DOHH2 (cell line): Measurements from ENCODE around the gene SFXN5.
"Not testable (repeated sequence)": the region's sequence is repeated elsewhere in the genome, so short reads cannot be mapped to it uniquely, and the experiment has no call there.

ENCODE experiments used
- H3F3A ChIP-seq: fragments of 200-600 bp; sonication (generic), shearing (Covaris generic); 2 replicates; pipeline ENCODE4 v1.6.0; 2016; ENCODE audit warnings: antibody characterized with exemption, mild to moderate bottlenecking; ENCODE audit not compliant: control insufficient read depth, insufficient read depth
- H3K27ac ChIP-seq: fragments of 200-600 bp; sonication (generic); 2 replicates; pipeline ENCODE4 v1.5.1; 2014; ENCODE audit warnings: low read depth, mild to moderate bottlenecking, low read length, moderate library complexity
- H3K27me3 ChIP-seq: fragments of 200-600 bp; sonication (generic); 2 replicates; pipeline ENCODE4 v1.6.1; 2014; ENCODE audit warnings: mild to moderate bottlenecking, low read length, mixed read lengths; ENCODE audit not compliant: control insufficient read depth
- H3K36me3 ChIP-seq: fragments of 200-600 bp; sonication (generic); 2 replicates; pipeline ENCODE4 v1.6.1; 2014; ENCODE audit warnings: mild to moderate bottlenecking, low read length, moderate library complexity, mixed read lengths; ENCODE audit not compliant: control insufficient read depth
- H3K4me1 ChIP-seq: fragments of 200-600 bp; sonication (generic); 2 replicates; pipeline ENCODE4 v1.6.1; 2014; ENCODE audit warnings: mild to moderate bottlenecking, low read length, mixed read lengths; ENCODE audit not compliant: control insufficient read depth
- H3K4me2 ChIP-seq: fragments of 200-600 bp; sonication (generic); 2 replicates; pipeline ENCODE4 v1.6.0; 2014; ENCODE audit warnings: mild to moderate bottlenecking, low read length, moderate library complexity
- H3K4me3 ChIP-seq: fragments of 200-600 bp; sonication (generic); 2 replicates; pipeline ENCODE4 v1.5.1; 2014; ENCODE audit warnings: mild to moderate bottlenecking, low read length, mixed read lengths
- H3K79me2 ChIP-seq: fragments of 200-600 bp; sonication (generic); 2 replicates; pipeline ENCODE4 v1.6.1; 2014; ENCODE audit warnings: mild to moderate bottlenecking, low read length, mixed read lengths; ENCODE audit not compliant: control insufficient read depth
- H3K9me2 ChIP-seq: fragments of 200-600 bp; sonication (generic); replicated peaks from 2 replicates; pipeline ENCODE4 v1.6.1; 2014; ENCODE audit warnings: mild to moderate bottlenecking, low read length, mixed read lengths; ENCODE audit not compliant: control insufficient read depth
- H3K9me3 ChIP-seq: fragments of 200-600 bp; sonication (generic); 2 replicates; pipeline ENCODE4 v1.6.1; 2014; ENCODE audit warnings: antibody characterized with exemption, low read length, mixed read lengths; ENCODE audit not compliant: control insufficient read depth, insufficient read depth
- H4K20me1 ChIP-seq: fragments of 200-600 bp; sonication (generic); 2 replicates; pipeline ENCODE4 v1.6.0; 2014; ENCODE audit warnings: low read depth, mild to moderate bottlenecking, antibody characterized with exemption, low read length, moderate library complexity; ENCODE audit not compliant: control insufficient read depth, insufficient read depth
- EZH2phosphoT487 ChIP-seq: fragments of 200-600 bp; sonication (generic); IDR thresholded peaks from 2 replicates; pipeline ENCODE4 v1.6.1; 2017; ENCODE audit warnings: borderline replicate concordance, mild to moderate bottlenecking, antibody characterized with exemption, low read length, moderate library complexity, mixed read lengths
- TF ChIP-seq, protein P1 (sequence below): fragments of 200-600 bp; sonication (generic); IDR thresholded peaks from one replicate; pipeline ENCODE4 v1.5.1; 2014; ENCODE audit warnings: antibody characterized with exemption, mild to moderate bottlenecking, low read depth, low read length; ENCODE audit not compliant: poor library complexity, severe bottlenecking

SFXN5 gene

GRCh38 chr2:73101626-73102256, 30.2 kb upstream of the SFXN5 start:
- TF ChIP-seq EZH2phosphoT487 = no peak
- TF ChIP-seq, protein P1, sequence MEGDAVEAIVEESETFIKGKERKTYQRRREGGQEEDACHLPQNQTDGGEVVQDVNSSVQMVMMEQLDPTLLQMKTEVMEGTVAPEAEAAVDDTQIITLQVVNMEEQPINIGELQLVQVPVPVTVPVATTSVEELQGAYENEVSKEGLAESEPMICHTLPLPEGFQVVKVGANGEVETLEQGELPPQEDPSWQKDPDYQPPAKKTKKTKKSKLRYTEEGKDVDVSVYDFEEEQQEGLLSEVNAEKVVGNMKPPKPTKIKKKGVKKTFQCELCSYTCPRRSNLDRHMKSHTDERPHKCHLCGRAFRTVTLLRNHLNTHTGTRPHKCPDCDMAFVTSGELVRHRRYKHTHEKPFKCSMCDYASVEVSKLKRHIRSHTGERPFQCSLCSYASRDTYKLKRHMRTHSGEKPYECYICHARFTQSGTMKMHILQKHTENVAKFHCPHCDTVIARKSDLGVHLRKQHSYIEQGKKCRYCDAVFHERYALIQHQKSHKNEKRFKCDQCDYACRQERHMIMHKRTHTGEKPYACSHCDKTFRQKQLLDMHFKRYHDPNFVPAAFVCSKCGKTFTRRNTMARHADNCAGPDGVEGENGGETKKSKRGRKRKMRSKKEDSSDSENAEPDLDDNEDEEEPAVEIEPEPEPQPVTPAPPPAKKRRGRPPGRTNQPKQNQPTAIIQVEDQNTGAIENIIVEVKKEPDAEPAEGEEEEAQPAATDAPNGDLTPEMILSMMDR = no peak
- no peaks in the 10 kb centered on the region for H3K79me2 ChIP-seq
- H3K4me1 ChIP-seq = no peaks in the 10 kb centered on the region

DNA sequence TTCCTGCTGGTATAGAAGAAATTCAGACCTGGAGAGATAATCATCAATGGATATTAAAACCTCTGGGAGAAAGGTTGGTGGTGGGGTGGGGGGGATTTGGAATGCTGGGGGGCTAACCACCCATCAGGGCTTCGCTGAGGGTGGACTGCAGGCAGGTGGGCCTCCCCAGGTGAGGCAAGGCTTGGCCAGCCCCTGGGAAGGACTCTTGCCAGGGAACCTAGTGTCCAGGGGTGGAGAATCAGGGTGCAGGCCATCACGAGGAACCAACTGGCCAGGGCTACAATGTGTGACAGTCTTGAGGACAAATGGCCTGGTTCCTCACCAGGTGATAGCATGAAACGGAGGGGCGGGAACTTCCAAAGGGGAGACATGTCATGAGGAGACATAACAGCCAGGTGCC, 29.4 kb upstream of the SFXN5 start:
- Histone ChIP-seq H3K4me3 (no peak overlapping the region), H3K4me1 (no peaks in the 10 kb centered on the region), H3K27me3 (peaks cover 11% of the 10 kb centered on the region; the same call in 1 of the 2 replicates), H3F3A (no peaks in the 10 kb centered on the region), H3K9me2 (no peaks in the 10 kb centered on the region), H4K20me1 (no peaks in the 10 kb centered on the region), H3K79me2 (no peaks in the 10 kb centered on the region), H3K36me3 (no peaks in the 10 kb centered on the region), H3K9me3 (no peaks in the 10 kb centered on the region), H3K4me2 (no peak overlapping the region), H3K27ac (no peak overlapping the region)
- no peak for TF ChIP-seq EZH2phosphoT487
- TF ChIP-seq, protein P1 = no peak

More at GRCh38 chr2:73101626-73102256, 30.2 kb upstream of the SFXN5 start:
- no peaks in the 10 kb centered on the region for H3K9me3 ChIP-seq
- no peak overlapping the region for H3K27ac ChIP-seq
- H3K36me3 ChIP-seq = no peaks in the 10 kb centered on the region
- peaks cover 11% of the 10 kb centered on the region; the same call in 1 of the 2 replicates for H3K27me3 ChIP-seq
- no peaks in the 10 kb centered on the region for H4K20me1 ChIP-seq
- H3F3A ChIP-seq = no peaks in the 10 kb centered on the region
- H3K9me2 ChIP-seq = no peaks in the 10 kb centered on the region
- no peak overlapping the region for H3K4me2 ChIP-seq
- no peak overlapping the region for H3K4me3 ChIP-seq

DNA sequence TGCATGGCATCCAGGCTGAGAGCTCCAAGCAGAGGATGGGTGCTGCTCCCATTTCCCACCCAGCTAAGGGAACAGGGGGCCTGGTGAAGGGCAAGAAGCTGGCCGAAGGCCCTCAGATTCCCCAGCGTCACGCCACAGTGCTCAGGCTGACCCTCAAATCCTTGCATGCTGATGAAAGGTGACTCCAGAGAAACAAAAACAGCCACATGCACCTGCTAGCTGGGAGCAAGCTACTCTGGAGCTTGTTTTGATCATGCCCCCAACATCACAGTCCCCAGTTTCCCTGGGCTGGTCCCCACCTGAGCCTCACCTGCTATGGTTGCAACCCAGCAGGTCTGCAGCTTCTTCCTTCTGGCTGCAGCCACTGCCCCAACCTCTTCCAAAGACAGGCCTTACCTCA, 28.0 kb upstream of the SFXN5 start:
- H3K4me1 ChIP-seq = no peaks in the 10 kb centered on the region
- H3K36me3 ChIP-seq = no peaks in the 10 kb centered on the region
- H3K27me3 ChIP-seq = peaks cover 11% of the 10 kb centered on the region; the same call in 1 of the 2 replicates
- H3K27ac ChIP-seq = no peak overlapping the region
- no peak overlapping the region for H3K4me3 ChIP-seq
- H3K9me2 ChIP-seq = no peaks in the 10 kb centered on the region
- TF ChIP-seq, protein P1 = no peak
- no peak for TF ChIP-seq EZH2phosphoT487
- H3F3A ChIP-seq = no peaks in the 10 kb centered on the region
- no peaks in the 10 kb centered on the region for H3K9me3 ChIP-seq
- H4K20me1 ChIP-seq = no peaks in the 10 kb centered on the region
- H3K79me2 ChIP-seq = no peaks in the 10 kb centered on the region
- no peak overlapping the region for H3K4me2 ChIP-seq

DNA sequence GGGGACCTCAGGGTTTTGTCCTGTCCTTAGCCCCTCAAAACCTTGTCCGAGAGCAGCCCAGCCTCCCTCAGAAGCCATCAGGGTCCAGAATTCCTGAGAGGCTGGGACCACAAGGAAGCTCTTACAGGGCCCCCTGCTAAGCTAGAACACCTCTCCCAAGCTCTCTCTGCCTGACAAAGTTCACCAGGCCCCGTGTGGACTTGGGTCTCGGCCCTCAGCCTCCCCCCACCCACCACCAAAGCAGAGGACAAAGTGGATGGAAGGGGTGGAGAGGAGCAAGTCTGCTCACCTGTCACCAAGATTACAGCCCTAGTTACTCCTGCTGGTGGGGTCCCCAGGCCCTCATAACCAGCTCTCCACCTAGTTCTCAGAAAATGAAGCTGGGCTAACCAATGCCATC, 24.4 kb upstream of the SFXN5 start:
- TF ChIP-seq, protein P1 = no peak
- TF ChIP-seq EZH2phosphoT487 = no peak
- Histone ChIP-seq H3K9me2 (no peaks in the 10 kb centered on the region), H3F3A (no peaks in the 10 kb centered on the region), H3K27me3 (peaks cover 11% of the 10 kb centered on the region; the same call in 1 of the 2 replicates), H3K27ac (no peak overlapping the region), H3K4me2 (no peak overlapping the region), H3K9me3 (no peaks in the 10 kb centered on the region), H4K20me1 (no peaks in the 10 kb centered on the region), H3K4me3 (no peak overlapping the region), H3K36me3 (no peaks in the 10 kb centered on the region), H3K79me2 (no peaks in the 10 kb centered on the region), H3K4me1 (no peaks in the 10 kb centered on the region)

DNA sequence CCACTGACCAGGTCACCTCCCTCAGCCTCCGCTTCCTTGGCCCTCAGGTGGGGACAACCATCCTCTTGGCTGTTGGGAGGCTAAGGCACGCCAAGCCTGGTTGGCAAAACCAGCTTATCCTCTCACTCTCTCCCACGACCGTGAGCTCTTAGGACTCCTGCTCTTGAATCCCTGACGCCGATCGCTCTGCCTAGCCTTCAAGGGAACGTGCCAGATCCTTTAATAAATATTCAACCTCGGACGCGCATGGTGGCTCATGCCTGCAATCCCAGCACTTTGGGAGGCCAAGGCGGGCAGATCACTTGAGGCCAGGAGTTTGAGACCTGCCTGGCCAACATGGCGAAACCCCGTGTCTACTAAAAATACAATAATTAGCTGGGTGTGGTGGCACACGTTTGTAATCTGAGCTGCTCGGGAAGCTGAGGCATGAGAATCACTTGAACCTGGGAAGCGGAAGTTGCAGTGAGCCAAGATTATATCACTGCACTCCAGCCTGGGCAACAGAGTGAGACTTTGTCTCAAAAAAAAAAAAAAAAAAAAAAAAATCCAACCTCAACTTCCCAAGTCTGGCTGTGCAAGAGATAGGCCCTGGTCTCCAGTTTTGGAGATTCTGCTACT, 22.2 kb upstream of the SFXN5 start:
- H3F3A ChIP-seq, H3K4me3 ChIP-seq, H3K27ac ChIP-seq, H3K9me3 ChIP-seq, H4K20me1 ChIP-seq, H3K9me2 ChIP-seq, H3K4me2 ChIP-seq, H3K27me3 ChIP-seq, H3K4me1 ChIP-seq, H3K79me2 ChIP-seq, H3K36me3 ChIP-seq: not testable (repeated sequence)
